ENCODE data around the gene ERVMER34-1. TPM values are rescaled to one million over a fixed set of nuclear protein-coding genes. Genes with fewer than 3 reads are reported as not detected.

Gene ERVMER34-1
- total RNA-seq, 1 donor from 2014 or later = 8.7 TPM

- DNase-seq (ENCODE audit: low read depth) = peak; percentile 95
These were observed 29.0 kb downstream of the ERVMER34-1 start for GRCh38 chr4:52721968-52722815.

GRCh38 chr4:52718123-52718522, 33.1 kb downstream of the ERVMER34-1 start:
- peak; percentile 48 for DNase-seq (ENCODE audit: low read depth)

GRCh38 chr4:52716364-52717151, 34.7 kb downstream of the ERVMER34-1 start:
- DNase-seq (ENCODE audit: low read depth) = no peak

GRCh38 chr4:52715914-52716313, 35.3 kb downstream of the ERVMER34-1 start:
- no peak for DNase-seq (ENCODE audit: low read depth)

- DNase-seq (ENCODE audit: low read depth) = no peak
These were observed 35.8 kb downstream of the ERVMER34-1 start for GRCh38 chr4:52715255-52715897.

GRCh38 chr4:52714597-52715254, 36.5 kb downstream of the ERVMER34-1 start:
- DNase-seq (ENCODE audit: low read depth) = no peak

- no peak for DNase-seq (ENCODE audit: low read depth)
These were observed 37.7 kb downstream of the ERVMER34-1 start for GRCh38 chr4:52713456-52713937.

- peak; percentile 85 for DNase-seq (ENCODE audit: low read depth)
These were observed 38.7 kb downstream of the ERVMER34-1 start for GRCh38 chr4:52712251-52713130.

GRCh38 chr4:52711834-52712250, 39.4 kb downstream of the ERVMER34-1 start:
- DNase-seq (ENCODE audit: low read depth) = no peak

- DNase-seq (ENCODE audit: low read depth) = no peak
These were observed 40.0 kb downstream of the ERVMER34-1 start for GRCh38 chr4:52711272-52711671.

GRCh38 chr4:52709155-52709554, 42.1 kb downstream of the ERVMER34-1 start:
- DNase-seq (ENCODE audit: low read depth) = peak; percentile 18

GRCh38 chr4:52704661-52705060, 46.6 kb downstream of the ERVMER34-1 start:
- no peak for DNase-seq (ENCODE audit: low read depth)

GRCh38 chr4:52704133-52704532, 47.1 kb downstream of the ERVMER34-1 start:
- no peak for DNase-seq (ENCODE audit: low read depth)

- DNase-seq (ENCODE audit: low read depth) = no peak
These were observed 50.0 kb downstream of the ERVMER34-1 start for GRCh38 chr4:52701207-52701606.

- DNase-seq (ENCODE audit: low read depth) = no peak
These were observed 56.3 kb downstream of the ERVMER34-1 start for GRCh38 chr4:52694936-52695335.

GRCh38 chr4:52693492-52693891, 57.7 kb downstream of the ERVMER34-1 start:
- no peak for DNase-seq (ENCODE audit: low read depth)

Data from renal cortical epithelial cell (primary cell).